ENCODE measurements around the gene WDR74. TPM values are rescaled to one million over a fixed set of nuclear protein-coding genes. Genes with fewer than 3 reads are reported as not detected.

WDR74 gene
- total and polyA plus RNA-seq, 9 of the 15 experiments (the other 6 are each of a cell fraction or from before 2014, with no cell fraction given): 32.7 to 210 (median 114) TPM

- TF ChIP-seq CBX5 (IDR thresholded peaks at IDR 0.05; ENCODE audit: borderline replicate concordance, low read depth) (no peak), SNIP1 (IDR thresholded peaks at IDR 0.05; ENCODE audit: low read depth) (no peak), MNT (conservative IDR thresholded peaks at IDR 0.05) (peak; percentile 94 to 96), ZSCAN29 (IDR thresholded peaks at IDR 0.05) (peak; percentile 59; the same call in 1 of the 2 replicates), XRCC5 (IDR thresholded peaks at IDR 0.05; ENCODE audit: low read depth, low read length) (peak; percentile 49; the same call in 1 of the 2 replicates), KAT8 (IDR thresholded peaks at IDR 0.05; ENCODE audit: low read depth) (peak; percentile 72), ZNF184 (CRISPR knock-in tag; IDR thresholded peaks at IDR 0.05) (no peak), SMAD4 (CRISPR knock-in tag; conservative IDR thresholded peaks at IDR 0.05) (peak; percentile 54; the same call in 1 of the 2 replicates), PHF8 (IDR thresholded peaks at IDR 0.05; ENCODE audit: borderline replicate concordance, low read length) (peak; percentile 99), ZNF76 (CRISPR knock-in tag; IDR thresholded peaks at IDR 0.05; ENCODE audit: borderline replicate concordance) (no peak), MXD1 (CRISPR knock-in tag; IDR thresholded peaks at IDR 0.05; ENCODE audit: borderline replicate concordance, poor library complexity, severe bottlenecking) (peak; percentile 39), E4F1 (CRISPR knock-in tag; IDR thresholded peaks at IDR 0.05; ENCODE audit: borderline replicate concordance) (no peak), HLTF (IDR thresholded peaks at IDR 0.05) (peak; percentile 87), ZNF24 (IDR thresholded peaks at IDR 0.05) (peak; percentile 46; the same call in 1 of the 2 replicates), SAFB2 (IDR thresholded peaks at IDR 0.05; ENCODE audit: borderline replicate concordance, low read depth, low read length, severe bottlenecking) (no peak), FOXO4 (CRISPR knock-in tag; IDR thresholded peaks at IDR 0.05) (no peak), ARID3B (CRISPR knock-in tag; IDR thresholded peaks at IDR 0.05; ENCODE audit: borderline replicate concordance) (0 out of 2 replicates have a peak, but pooled peaks have one; percentile 34), ETV6 (IDR thresholded peaks at IDR 0.05; ENCODE audit: borderline replicate concordance in 1 of 2, low read depth in 2 of 2, low read length in 1 of 2) (no peak), ETV6 (CRISPR knock-in tag; IDR thresholded peaks at IDR 0.05; ENCODE audit: borderline replicate concordance) (peak; percentile 82; the same call in 1 of the 2 replicates), LEF1 (IDR thresholded peaks at IDR 0.05) (no peak), BACH1 (tag; IDR thresholded peaks at IDR 0.05) (no peak)
Measured at GRCh38 chr11:62855571-62856332, 16.4 kb upstream of the WDR74 start (continued).

All from K562 (cell line).